ENCODE results near the gene FBXO7.

DNA sequence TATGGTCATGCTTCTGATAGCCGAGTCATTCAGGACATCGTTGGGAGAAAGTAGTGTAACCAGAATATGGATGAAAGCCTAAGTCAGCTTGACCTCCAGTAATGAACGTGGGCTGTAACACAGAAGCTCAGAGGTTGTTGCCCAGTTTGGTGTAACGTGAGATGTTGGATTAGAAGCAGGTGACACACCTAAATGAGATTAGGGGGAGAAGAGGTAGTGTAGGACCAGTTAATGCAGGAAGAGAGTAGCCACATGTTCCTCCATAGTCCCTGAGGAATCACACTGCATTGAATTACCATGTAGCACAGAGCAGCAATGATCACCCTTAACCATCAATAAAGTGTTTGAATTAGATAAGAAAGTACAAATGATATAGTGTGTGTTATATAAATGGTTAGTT lies 20.4 kb downstream of the FBXO7 start:
- TF ChIP-seq, protein P1, sequence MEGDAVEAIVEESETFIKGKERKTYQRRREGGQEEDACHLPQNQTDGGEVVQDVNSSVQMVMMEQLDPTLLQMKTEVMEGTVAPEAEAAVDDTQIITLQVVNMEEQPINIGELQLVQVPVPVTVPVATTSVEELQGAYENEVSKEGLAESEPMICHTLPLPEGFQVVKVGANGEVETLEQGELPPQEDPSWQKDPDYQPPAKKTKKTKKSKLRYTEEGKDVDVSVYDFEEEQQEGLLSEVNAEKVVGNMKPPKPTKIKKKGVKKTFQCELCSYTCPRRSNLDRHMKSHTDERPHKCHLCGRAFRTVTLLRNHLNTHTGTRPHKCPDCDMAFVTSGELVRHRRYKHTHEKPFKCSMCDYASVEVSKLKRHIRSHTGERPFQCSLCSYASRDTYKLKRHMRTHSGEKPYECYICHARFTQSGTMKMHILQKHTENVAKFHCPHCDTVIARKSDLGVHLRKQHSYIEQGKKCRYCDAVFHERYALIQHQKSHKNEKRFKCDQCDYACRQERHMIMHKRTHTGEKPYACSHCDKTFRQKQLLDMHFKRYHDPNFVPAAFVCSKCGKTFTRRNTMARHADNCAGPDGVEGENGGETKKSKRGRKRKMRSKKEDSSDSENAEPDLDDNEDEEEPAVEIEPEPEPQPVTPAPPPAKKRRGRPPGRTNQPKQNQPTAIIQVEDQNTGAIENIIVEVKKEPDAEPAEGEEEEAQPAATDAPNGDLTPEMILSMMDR (IDR thresholded peaks at IDR 0.05; ENCODE audit: borderline replicate concordance, extremely low read depth, low read length, poor library complexity, severe bottlenecking) = no peak
- no peak for TF ChIP-seq EZH2 (IDR thresholded peaks at IDR 0.05; ENCODE audit: borderline replicate concordance, low read depth, low read length, severe bottlenecking)
